Hematopoietic multipotent progenitor cell treated with erythropoietin and hydrocortisone succinate and interleukin-3 and kit ligand, for 15 days (in vitro differentiated cells): Measurements from ENCODE around the gene KRTAP9-2.
"Not testable (repeated sequence)": the region's sequence is repeated elsewhere in the genome, so short reads cannot be mapped to it uniquely, and the experiment has no call there.

ENCODE experiments used
- DNase-seq: peaks from one replicate; pipeline ENCODE4 v3.0.0-alpha.2; 2015; ENCODE audit warnings: low spot score

KRTAP9-2 gene

GRCh38 chr17:41237116-41237515, 10.7 kb downstream of the KRTAP9-2 start:
- DNase-seq, result not testable (repeated sequence)

- DNase-seq, result not testable (repeated sequence)
Measured at GRCh38 chr17:41237949-41238437, 11.5 kb downstream of the KRTAP9-2 start, which contains the start of gene KRTAP9-8. KRTAP9-8 (plus strand) TSS chr17:41237999; CDS start chr17:41238052, 53 bp downstream.

- not testable (repeated sequence) for DNase-seq
Measured at GRCh38 chr17:41246995-41247787, 20.7 kb downstream of the KRTAP9-2 start.

- DNase-seq, result not testable (repeated sequence)
Measured at GRCh38 chr17:41249637-41250240, 23.3 kb downstream of the KRTAP9-2 start, which contains the start of gene KRTAP9-4. KRTAP9-4 (plus strand) TSS chr17:41249687; CDS start chr17:41249721, 34 bp downstream.

- no peak for DNase-seq
Measured at GRCh38 chr17:41251261-41251660, 24.8 kb downstream of the KRTAP9-2 start.

GRCh38 chr17:41254861-41255260, 28.4 kb downstream of the KRTAP9-2 start:
- DNase-seq, result no peak

- not testable (repeated sequence) for DNase-seq
Measured at GRCh38 chr17:41255381-41256290, 29.2 kb downstream of the KRTAP9-2 start, which contains the start of gene KRTAP9-9. KRTAP9-9 (plus strand) TSS chr17:41255384.

GRCh38 chr17:41256291-41256685, 29.8 kb downstream of the KRTAP9-2 start:
- DNase-seq, result no peak

GRCh38 chr17:41258406-41258805, 32.0 kb downstream of the KRTAP9-2 start:
- DNase-seq, result no peak

GRCh38 chr17:41263212-41263611, 36.8 kb downstream of the KRTAP9-2 start:
- DNase-seq, result no peak

- DNase-seq, result no peak
Measured at GRCh38 chr17:41264599-41264998, 38.2 kb downstream of the KRTAP9-2 start.

GRCh38 chr17:41265078-41265477, 38.6 kb downstream of the KRTAP9-2 start, which contains the start of gene KRTAP9-6:
KRTAP9-6 (plus strand) TSS chr17:41265378; CDS start chr17:41265378, 0 bp downstream.
- no peak for DNase-seq

- DNase-seq, result no peak
Measured at GRCh38 chr17:41267711-41268110, 41.3 kb downstream of the KRTAP9-2 start.

GRCh38 chr17:41271323-41271722, 44.9 kb downstream of the KRTAP9-2 start:
- not testable (repeated sequence) for DNase-seq

- no peak for DNase-seq
Measured at GRCh38 chr17:41271858-41272257, 45.4 kb downstream of the KRTAP9-2 start.

GRCh38 chr17:41275648-41276190, 49.3 kb downstream of the KRTAP9-2 start, which contains the start of gene KRTAP9-7:
KRTAP9-7 (plus strand) TSS chr17:41275698; CDS start chr17:41275698, 0 bp downstream.
- not testable (repeated sequence) for DNase-seq
